Activated CD4-positive, alpha-beta T cell treated with anti-CD3 and anti-CD28 coated beads, Interleukin-2, amount 50 U/mL, for 48 hours (primary cell): Measurements from ENCODE around the gene TIMM21.
A peak's percentile ranks its signal among the peaks of the same experiment; 100 is the strongest.

ENCODE experiments used
- DNase-seq, 2 experiments: peaks; one replicate each; pipeline ENCODE4 v3.0.0-alpha.2; 2020

Gene TIMM21

DNA sequence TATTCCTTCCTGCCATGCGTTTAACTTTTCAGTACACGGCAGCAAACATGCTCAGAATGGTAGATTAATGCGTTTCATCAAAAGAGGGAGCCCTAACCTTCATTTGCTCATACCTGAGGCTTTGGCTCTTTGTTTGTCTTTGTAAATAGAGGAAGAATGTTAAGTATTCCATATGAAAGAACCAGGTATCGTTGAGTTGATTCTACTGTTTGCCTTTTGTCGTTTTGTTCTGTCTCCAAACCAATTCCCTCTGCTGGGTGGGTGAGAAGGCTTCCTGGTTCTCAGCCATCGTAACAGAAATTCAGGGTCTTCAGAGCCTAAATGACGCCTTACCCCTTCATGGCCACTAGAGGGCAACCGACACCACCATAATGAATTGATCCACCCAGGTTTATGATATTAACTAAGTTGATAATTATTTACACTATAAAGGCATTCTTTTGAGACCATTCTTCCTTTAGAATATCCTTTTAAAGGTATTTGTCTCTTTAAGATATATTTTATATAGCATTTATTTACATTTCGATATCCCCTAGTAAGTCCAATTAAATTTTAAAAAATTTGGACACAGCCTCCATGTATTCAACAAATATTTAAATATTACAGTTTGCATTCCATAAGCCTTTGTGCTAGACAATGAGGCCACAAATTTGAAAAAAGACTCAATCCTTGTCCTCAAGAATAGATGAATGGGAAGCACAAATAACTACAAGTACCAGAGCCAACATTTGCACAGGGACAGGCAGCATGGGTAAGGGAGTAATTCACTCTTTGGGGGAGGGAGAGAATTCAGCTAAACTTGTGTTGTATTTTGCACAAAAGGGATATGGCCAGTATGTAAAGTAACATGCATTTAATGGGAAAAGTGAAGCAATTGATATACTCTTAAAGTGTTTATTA lies 48.1 kb downstream of the TIMM21 start:
- DNase-seq = peak; percentile 16 to 28

DNA sequence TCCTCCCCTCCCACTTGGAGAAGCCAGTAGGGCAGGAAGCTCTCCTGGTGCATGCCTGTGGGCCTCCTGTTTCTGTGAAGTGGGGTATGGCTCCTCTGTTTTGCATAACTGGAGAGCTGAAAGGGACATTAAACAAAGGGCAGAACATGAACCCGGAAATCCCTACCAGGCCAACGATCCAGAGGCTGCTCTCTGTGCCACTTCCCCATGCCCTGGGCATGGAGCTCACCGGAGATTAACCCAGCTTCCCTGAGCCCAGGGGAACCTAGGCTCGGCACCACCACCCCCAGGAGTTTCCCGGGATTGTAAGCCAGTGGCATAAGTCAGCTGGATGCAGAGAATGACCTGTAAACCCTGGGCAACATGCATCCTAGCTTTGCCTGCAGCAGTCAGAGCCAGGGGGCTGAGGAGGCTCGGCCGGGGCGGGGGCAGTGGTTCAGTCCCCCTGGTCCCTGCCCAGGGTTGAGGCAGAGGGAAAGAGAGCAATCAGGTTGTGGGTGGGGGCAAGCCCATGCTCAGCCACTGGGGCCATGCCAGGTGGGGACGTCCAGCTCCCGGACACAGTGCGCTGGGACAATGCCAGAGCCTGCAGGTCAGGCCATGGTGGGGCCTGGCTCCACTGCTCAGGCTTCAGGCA lies 49.5 kb downstream of the TIMM21 start:
- DNase-seq = no peak

DNA sequence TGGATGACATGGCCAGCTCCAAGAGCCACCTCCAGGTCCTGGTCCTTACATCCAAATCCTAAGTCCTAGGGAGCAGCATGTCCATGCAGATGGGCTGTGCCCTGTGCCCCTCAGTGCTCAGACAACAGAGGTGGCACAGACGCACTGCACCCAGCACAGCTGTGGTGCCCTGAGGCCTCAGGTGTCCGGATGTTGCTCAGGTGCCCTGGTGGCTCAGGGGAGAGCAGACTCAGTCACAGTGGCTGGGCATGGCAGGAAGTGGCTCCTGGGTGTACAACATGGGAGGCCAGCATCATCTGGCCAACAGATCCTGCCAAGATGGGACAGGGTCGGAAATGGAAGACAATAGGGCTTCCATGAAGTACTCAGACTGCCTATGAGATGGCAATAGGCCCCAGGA lies 50.1 kb downstream of the TIMM21 start:
- DNase-seq = no peak

DNA sequence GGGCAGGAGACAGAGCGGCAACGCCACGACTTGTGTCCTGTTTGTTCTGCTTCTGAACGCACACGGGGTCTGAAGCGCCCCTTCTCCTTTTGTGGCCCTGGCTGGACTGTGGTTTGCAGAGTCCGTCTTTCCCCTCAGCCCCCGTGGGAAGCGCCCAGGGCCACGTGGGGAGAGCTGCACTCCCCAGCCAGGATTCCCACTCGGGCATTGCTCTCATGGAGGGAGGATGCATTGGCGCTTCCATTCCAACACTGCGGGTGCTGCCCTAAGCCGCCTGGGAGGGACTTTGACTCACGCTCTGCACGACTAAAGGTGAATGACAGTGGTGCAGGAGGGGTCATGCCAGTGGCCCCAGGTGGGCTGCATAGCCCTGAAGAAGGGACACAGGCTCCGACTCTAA lies 52.5 kb downstream of the TIMM21 start:
- DNase-seq = no peak

DNA sequence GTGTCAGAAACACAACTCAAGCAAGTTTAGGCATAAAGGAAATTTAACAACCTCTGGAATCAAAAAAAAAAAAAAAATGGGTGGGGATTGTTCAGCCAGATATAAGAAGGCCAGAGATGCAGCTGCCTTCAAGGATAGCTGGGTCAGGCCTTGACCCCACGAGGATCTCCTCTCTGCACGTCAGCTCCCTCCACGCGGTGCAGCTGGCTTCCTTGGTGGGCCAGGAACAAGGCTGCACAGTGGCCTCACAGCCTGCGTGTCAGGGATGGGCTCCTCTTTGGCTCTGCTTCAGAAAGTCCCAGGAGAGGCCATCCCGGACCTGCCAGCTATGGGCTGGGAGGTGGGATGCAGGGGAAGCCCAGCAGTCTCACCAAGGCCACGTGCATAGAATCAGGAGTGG lies 55.5 kb downstream of the TIMM21 start:
- DNase-seq = no peak

DNA sequence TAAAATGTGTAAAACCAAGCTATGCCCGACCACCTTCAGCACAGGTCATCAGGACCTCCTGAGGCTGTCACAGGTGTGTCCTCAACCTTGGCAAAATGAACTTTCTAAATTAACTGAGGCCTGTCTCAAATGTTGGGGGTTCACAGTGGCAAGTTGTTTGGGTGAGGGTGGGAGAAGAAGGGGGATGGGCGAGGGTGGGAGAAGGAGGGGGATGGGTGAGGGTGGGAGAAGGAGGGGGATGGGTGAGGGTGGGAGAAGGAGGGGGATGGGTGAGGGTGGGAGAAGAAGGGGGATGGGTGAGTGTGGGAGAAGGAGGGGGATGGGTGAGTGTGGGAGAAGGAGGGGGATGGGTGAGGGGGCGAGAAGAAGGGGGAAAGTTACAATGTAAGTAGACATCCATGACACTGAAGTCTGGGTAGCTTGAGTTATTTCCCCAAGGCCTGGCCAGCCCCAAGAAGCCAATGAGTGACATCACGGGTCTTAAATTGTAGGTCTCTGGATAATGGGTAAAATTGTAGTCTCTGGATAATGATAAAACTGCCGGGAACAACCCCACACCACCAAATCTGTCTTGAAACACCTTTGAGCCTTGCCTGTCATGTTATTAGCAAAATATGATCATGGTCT lies 56.3 kb downstream of the TIMM21 start:
- DNase-seq = no peak
